GM12874 (cell line): ENCODE results near the gene PLK2.

ENCODE experiments used
- CTCF ChIP-seq: IDR thresholded peaks from 2 replicates; pipeline ENCODE4 v1.5.1; 2011; ENCODE audit warnings: low read depth, mild to moderate bottlenecking, control low read depth, low read length, moderate library complexity; ENCODE audit not compliant: insufficient read depth

Gene PLK2

GRCh38 chr5:58491216-58491892, 31.5 kb upstream of the PLK2 start, which contains the start of gene GAPT:
GAPT (plus strand) TSS chr5:58491435; CDS start chr5:58494537, 3,102 bp downstream.
- TF ChIP-seq CTCF = no peak

- TF ChIP-seq CTCF = no peak
These were observed 30.6 kb upstream of the PLK2 start for GRCh38 chr5:58490402-58491050.

- TF ChIP-seq CTCF = no peak
These were observed 26.4 kb upstream of the PLK2 start for GRCh38 chr5:58486290-58486689.

GRCh38 chr5:58484505-58484904, 24.6 kb upstream of the PLK2 start:
- TF ChIP-seq CTCF = no peak

GRCh38 chr5:58482536-58482935, 22.6 kb upstream of the PLK2 start:
- no peak for TF ChIP-seq CTCF

GRCh38 chr5:58481828-58482227, 21.9 kb upstream of the PLK2 start:
- no peak for TF ChIP-seq CTCF

- no peak for TF ChIP-seq CTCF
These were observed 21.3 kb upstream of the PLK2 start for GRCh38 chr5:58481066-58481676.
